Endothelial cell of umbilical vein (primary cell): ENCODE results near the gene UNC119. TPM values are rescaled to one million over a fixed set of nuclear protein-coding genes. Genes with fewer than 3 reads are reported as not detected.

ENCODE experiments used
- BruUV-seq: library from RNA; stranded (reverse); fragments of 400-500 nt; replicated peaks from 2 replicates; lab custom pipeline; 2021; lab: Mats Ljungman, UMichigan
- CTCF ChIA-PET: fragments of 300-600, 350-600 bp; sonication (Branson Sonifier 250); formaldehyde crosslinking; loops from one replicate; lab custom pipeline; 2021; ENCODE audit warnings: antibody characterized with exemption, inconsistent platforms; lab: Charles Lee
- POLR2A ChIA-PET: fragments of 300-600, 350-600 bp; sonication (Branson Sonifier 250); formaldehyde crosslinking; loops from one replicate; lab custom pipeline; 2021; ENCODE audit warnings: antibody characterized with exemption, inconsistent platforms; lab: Charles Lee
- DNase-seq: peaks from one replicate; pipeline ENCODE4 v3.0.0-alpha.2; 2011; ENCODE audit warnings: low read depth, low spot score
- FAIRE-seq: peaks from 2 replicates; lab custom pipeline; 2011; peaks lifted over from hg19 to GRCh38; lab: Jason Lieb, UNC
- H2AFZ ChIP-seq: 2 replicates; pipeline ENCODE4 v1.6.0; 2012; ENCODE audit warnings: low read depth, low read length, control low read depth, inconsistent platforms
- H3K27ac ChIP-seq: 2 replicates; pipeline ENCODE4 v1.5.1; 2011; ENCODE audit warnings: low read depth, mild to moderate bottlenecking, control low read depth, low read length, moderate library complexity; ENCODE audit not compliant: insufficient read depth
- H3K27me3 ChIP-seq, 2 experiments: 2 replicates each; pipeline versions ENCODE4 v1.6.0 to v1.6.1; 2011; ENCODE audit warnings: low read length in 2 of 2, mixed read lengths in 1 of 2; ENCODE audit not compliant: control insufficient read depth in 2 of 2, insufficient read depth in 2 of 2
- H3K36me3 ChIP-seq, 2 experiments: 2 replicates in 1 of 2; 3 replicates in 1 of 2; pipeline ENCODE4 v1.5.1; 2011; ENCODE audit warnings: low read length in 2 of 2, mild to moderate bottlenecking in 1 of 2, moderate library complexity in 1 of 2; ENCODE audit not compliant: control insufficient read depth in 2 of 2, insufficient read depth in 2 of 2; ENCODE audit errors: extremely low read depth in 1 of 2
- H3K4me1 ChIP-seq: 3 replicates; pipeline ENCODE4 v1.5.1; 2011; ENCODE audit warnings: mild to moderate bottlenecking, low read length; ENCODE audit not compliant: control insufficient read depth, insufficient read depth; ENCODE audit errors: extremely low read depth
- H3K4me2 ChIP-seq: 2 replicates; pipeline ENCODE4 v1.6.1; 2011; ENCODE audit warnings: low read length, control low read depth, mixed read lengths; ENCODE audit not compliant: insufficient read depth
- H3K4me3 ChIP-seq, 3 experiments: fragments of 200-600 bp in 1 of 3; sonication (generic), shearing (Covaris generic) in 1 of 3; replicated peaks in 1 of 3; 2 replicates each; pipeline ENCODE4 v1.5.1; 2011 to 2016; ENCODE audit warnings: control low read depth in 3 of 3, low read length in 3 of 3, mild to moderate bottlenecking in 2 of 3, inconsistent platforms in 1 of 3, low read depth in 1 of 3, moderate library complexity in 1 of 3; ENCODE audit not compliant: insufficient read depth in 1 of 3
- H3K79me2 ChIP-seq: 2 replicates; pipeline ENCODE4 v1.6.0; 2012; ENCODE audit warnings: low read length, inconsistent platforms; ENCODE audit not compliant: control insufficient read depth, insufficient read depth
- H3K9ac ChIP-seq: replicated peaks from 2 replicates; pipeline ENCODE3; 2011; ENCODE audit warnings: low read length, control low read depth; ENCODE audit not compliant: insufficient read depth; ENCODE audit errors: extremely low read depth
- H3K9me1 ChIP-seq: replicated peaks from 3 replicates; pipeline ENCODE4 v1.6.0; 2011; ENCODE audit warnings: mild to moderate bottlenecking, low read length; ENCODE audit not compliant: control insufficient read depth, insufficient read depth; ENCODE audit errors: extremely low read depth
- H3K9me3 ChIP-seq: replicated peaks from 2 replicates; pipeline ENCODE4 v1.5.1; 2012; ENCODE audit warnings: low read length, inconsistent platforms; ENCODE audit not compliant: control insufficient read depth, insufficient read depth
- H4K20me1 ChIP-seq: replicated peaks from 2 replicates; pipeline ENCODE3; 2011; ENCODE audit warnings: mild to moderate bottlenecking, low read length; ENCODE audit not compliant: control insufficient read depth, insufficient read depth; ENCODE audit errors: extremely low read depth
- CTCF ChIP-seq, 2 donors: IDR thresholded peaks; 1 replicate in 1 of 2; 2 replicates in 1 of 2; pipeline ENCODE4 v1.5.1; 2011; ENCODE audit warnings: low read length in 2 of 2, mild to moderate bottlenecking in 2 of 2, moderate library complexity in 2 of 2, control low read depth in 1 of 2, inconsistent platforms in 1 of 2, low read depth in 1 of 2; ENCODE audit not compliant: insufficient read depth in 1 of 2; ENCODE audit errors: extremely low read depth in 1 of 2
- EZH2 ChIP-seq: IDR thresholded peaks from 2 replicates; pipeline ENCODE4 v1.6.1; 2012; ENCODE audit warnings: borderline replicate concordance, low read depth, mild to moderate bottlenecking, moderate library complexity, low read length, inconsistent platforms; ENCODE audit not compliant: severe bottlenecking
- FOS ChIP-seq: IDR thresholded peaks from 2 replicates; pipeline ENCODE4 v1.6.1; 2011; ENCODE audit warnings: mild to moderate bottlenecking, low read length, moderate library complexity, borderline replicate concordance; ENCODE audit not compliant: insufficient read depth
- GATA2 ChIP-seq: IDR thresholded peaks from 2 replicates; pipeline ENCODE4 v1.7.0; 2011; ENCODE audit warnings: low read depth, mild to moderate bottlenecking, moderate library complexity, mixed read lengths, low read length; ENCODE audit not compliant: insufficient read length, insufficient read depth
- JUN ChIP-seq: IDR thresholded peaks from 2 replicates; pipeline ENCODE4 v1.6.1; 2011; ENCODE audit warnings: borderline replicate concordance, low read depth; ENCODE audit not compliant: insufficient read length, insufficient read depth
- MAX ChIP-seq: IDR thresholded peaks from 2 replicates; pipeline ENCODE4 v1.6.1; 2011; ENCODE audit not compliant: insufficient read depth, insufficient read length
- MYC ChIP-seq: IDR thresholded peaks from one replicate; pipeline ENCODE4 v1.6.1; 2011; ENCODE audit warnings: mild to moderate bottlenecking, low read depth, low read length
- POLR2A ChIP-seq: IDR thresholded peaks from 2 replicates; pipeline ENCODE4 v1.6.1; 2012; ENCODE audit warnings: low read depth, mild to moderate bottlenecking, control low read depth, low read length
- POLR2AphosphoS5 ChIP-seq: IDR thresholded peaks from 2 replicates; pipeline ENCODE4 v1.6.1; 2012; ENCODE audit warnings: low read depth, mild to moderate bottlenecking, control low read depth, low read length, moderate library complexity; ENCODE audit not compliant: insufficient read depth
- dilution Hi-C: fragments of 300-500 bp; cut with MboI; formaldehyde crosslinking; loops from one replicate; pipeline ENCODE4 v1.15.0; 2019; ENCODE audit warnings: low sequenced_read_pairs; ENCODE audit not compliant: extremely low pct_ligation_motif_present
- intact Hi-C: fragments of 100-400 bp; cut with micrococcal nuclease; formaldehyde crosslinking; loops from one replicate; pipeline ENCODE4 v1.10.0; 2022
- polyA plus RNA-seq, 4 experiments: library from polyadenylated mRNA; depleted of rRNA in 3 of 4; stranded (reverse) in 3 of 4; unstranded in 1 of 4; fragments of >200 nt; gene quantifications; 2 replicates each; pipeline versions ENCODE4 v1.2.1 to v1.2.3, GENCODE V29; 2011 to 2012; ENCODE audit warnings: missing spikeins in 1 of 4
- total RNA-seq: library from RNA; stranded (reverse); gene quantifications from 2 replicates; pipeline ENCODE4 v1.2.3, GENCODE V29; 2021

Gene UNC119
- total and polyA plus RNA-seq, 2 donors (not counting 3 experiments of a cell fraction or from before 2014, with no cell fraction given) = 26.3 to 67.8 TPM

GRCh38 chr17:28554565-28554964 lies 2.1 kb upstream of the UNC119 start:
- TF ChIP-seq MYC (no peak), CTCF (IDR thresholded peaks at IDR 0.05; ENCODE audit: extremely low read depth in 1 of 2, insufficient read depth in 1 of 2, low read depth in 1 of 2, low read length in 2 of 2) (peak; percentile 5 to 66)
- Histone ChIP-seq H2AFZ (no peak overlapping the region), H3K36me3 (peaks cover 4 to 16% of the 10 kb centered on the region in 2 experiments), H3K27me3 (no peaks in the 10 kb centered on the region), H3K9me1 (no peaks in the 10 kb centered on the region), H3K4me1 (peaks cover 6% of the 10 kb centered on the region), H3K4me3 (no peak overlapping the region), H3K79me2 (no peaks in the 10 kb centered on the region), H3K9ac (no peak overlapping the region), H3K4me2 (no peak overlapping the region), H3K9me3 (no peaks in the 10 kb centered on the region), H3K27ac (no peak overlapping the region), H4K20me1 (no peaks in the 10 kb centered on the region)
- DNase-seq (peak; percentile 34), FAIRE-seq (no peak)
- intact Hi-C loops = no loop called here
- POLR2A ChIA-PET = no interaction called here
- BruUV-seq = no TSS peak
- CTCF ChIA-PET = interaction anchor here (1.3 to 1.5 kb wide), 2 partner anchors 14 to 16 kb away, joined by 3 to 4 read pairs; partner anchors contain the start of gene PIGS
- dilution Hi-C loops = no loop called here

GRCh38 chr17:28553000-28553505 lies 629 bp upstream of the UNC119 start:
- no TSS peak for BruUV-seq
- DNase-seq (no peak), FAIRE-seq (no peak)
- Histone ChIP-seq H3K36me3 (peaks cover 4 to 16% of the 10 kb centered on the region in 2 experiments), H3K79me2 (no peaks in the 10 kb centered on the region), H3K4me3 (no peak overlapping the region), H3K9me3 (no peaks in the 10 kb centered on the region), H3K9me1 (no peaks in the 10 kb centered on the region), H3K27ac (no peak overlapping the region), H3K27me3 (no peaks in the 10 kb centered on the region), H3K4me1 (peaks cover 6% of the 10 kb centered on the region), H4K20me1 (no peaks in the 10 kb centered on the region), H3K4me2 (no peak overlapping the region), H3K9ac (no peak overlapping the region), H2AFZ (no peak overlapping the region)
- POLR2A ChIA-PET = interaction anchor here (0.5 kb wide), 1 partner anchor 270 kb away, joined by 4 read pairs; no protein-coding TSS in a partner anchor
- intact Hi-C loops = loop anchor here (2.0 kb wide), 1 partner anchor 18 kb away; the partner anchor contains the start of gene PIGS
- TF ChIP-seq JUN (no peak), GATA2 (no peak), FOS (no peak), MAX (no peak), EZH2 (no peak), CTCF (IDR thresholded peaks at IDR 0.05; ENCODE audit: extremely low read depth in 1 of 2, insufficient read depth in 1 of 2, low read depth in 1 of 2, low read length in 2 of 2) (no peak), POLR2AphosphoS5 (no peak), MYC (no peak), POLR2A (no peak)
- dilution Hi-C loops = no loop called here
- CTCF ChIA-PET = interaction anchor here (0.7 kb wide), 1 partner anchor 136 kb away, joined by 5 read pairs; no protein-coding TSS in a partner anchor
